Activated CD4-positive, alpha-beta T cell treated with anti-CD3 and anti-CD28 coated beads, Interleukin-2, Interleukin-6, amounts not matched to agents 100 ng/mL and 50 ng/mL, durations not matched to agents 16 hours and 8 hours (primary cell): Measurements from ENCODE around the gene STMN3.

Source experiments
- DNase-seq: peaks from one replicate; pipeline ENCODE4 v3.0.0-alpha.2; 2020

The STMN3 gene

DNA sequence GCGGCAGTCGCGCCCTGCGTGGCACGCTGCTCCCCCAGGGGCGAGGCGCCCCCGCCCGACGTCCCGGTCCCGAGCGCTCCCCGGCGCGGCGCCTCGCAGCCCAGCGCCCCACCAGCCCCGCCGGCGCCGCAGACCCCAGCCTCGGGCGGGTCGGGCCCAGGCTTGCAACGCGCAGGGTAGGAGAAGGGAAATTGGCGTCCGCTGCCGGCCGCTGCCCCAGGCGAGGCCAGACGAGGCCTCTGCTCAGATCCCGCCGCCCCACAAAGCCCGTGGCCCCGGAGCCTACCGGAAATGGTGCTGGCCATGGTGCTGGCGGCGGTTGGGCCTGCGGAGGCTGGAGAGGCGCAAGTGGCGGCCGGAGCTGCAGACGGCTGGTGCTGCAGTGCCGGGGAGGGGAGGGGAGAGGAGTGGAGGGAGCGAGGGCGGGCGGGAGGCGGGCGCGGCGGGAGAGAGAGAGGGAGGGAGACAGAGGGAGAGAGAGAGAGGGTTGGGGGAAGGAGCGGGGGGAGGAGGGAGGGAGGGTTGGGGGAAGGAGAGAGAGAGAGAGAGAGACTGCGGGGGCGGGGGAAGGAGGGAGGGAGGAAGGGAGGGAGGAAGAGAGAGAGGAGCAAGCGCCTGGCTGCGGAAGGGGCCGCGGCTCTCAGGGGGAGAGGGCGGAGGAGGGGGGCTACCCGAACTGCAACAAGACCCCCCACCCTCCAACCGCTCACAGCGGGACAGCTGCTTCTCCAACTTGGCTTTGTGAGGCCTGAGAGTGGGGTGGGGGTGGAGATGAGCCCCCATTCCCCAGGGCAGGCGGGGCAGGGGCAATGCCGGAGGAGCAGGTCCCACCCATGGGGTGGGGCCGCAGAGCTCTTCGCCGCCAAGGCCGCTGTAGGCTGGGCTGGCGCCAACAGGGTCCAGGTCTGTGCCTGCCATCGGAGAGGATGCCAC lies at the start of gene STMN3:
STMN3 (minus strand) TSS at position 384 of the 933 bp plus-strand sequence; CDS start at position 305, 79 bp downstream.
- peak; percentile 60 for DNase-seq

DNA sequence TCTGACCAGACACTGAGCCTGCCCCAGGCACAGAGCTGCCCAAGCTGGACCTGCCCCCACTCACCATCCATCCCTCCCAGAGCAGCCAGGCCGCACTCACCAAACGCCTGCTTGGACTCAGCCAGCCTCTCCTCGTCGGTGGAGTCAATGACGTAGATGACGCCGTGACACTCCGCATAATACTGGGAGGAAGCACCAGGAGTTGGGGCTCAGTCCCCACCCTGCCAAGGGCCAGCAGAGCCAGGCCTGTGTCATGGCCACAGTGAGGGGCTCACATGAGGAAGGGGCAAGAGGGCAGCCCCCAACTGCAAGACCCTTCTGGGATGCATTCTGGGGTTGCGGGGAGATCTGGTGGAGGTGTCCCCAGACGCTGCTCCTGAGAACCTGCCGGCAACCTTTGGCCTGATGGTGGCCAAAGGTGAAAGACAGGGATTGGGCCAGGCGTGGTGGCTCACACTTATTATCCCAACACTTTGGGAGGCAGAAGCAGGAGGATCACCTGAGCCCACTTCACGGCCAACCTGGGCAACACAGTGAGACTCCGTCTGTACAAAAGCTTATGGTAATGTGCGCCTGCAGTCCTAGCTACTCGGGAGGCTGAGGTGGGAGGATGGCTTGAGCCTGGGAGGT lies 48.9 kb upstream of the STMN3 start:
- no peak for DNase-seq

DNA sequence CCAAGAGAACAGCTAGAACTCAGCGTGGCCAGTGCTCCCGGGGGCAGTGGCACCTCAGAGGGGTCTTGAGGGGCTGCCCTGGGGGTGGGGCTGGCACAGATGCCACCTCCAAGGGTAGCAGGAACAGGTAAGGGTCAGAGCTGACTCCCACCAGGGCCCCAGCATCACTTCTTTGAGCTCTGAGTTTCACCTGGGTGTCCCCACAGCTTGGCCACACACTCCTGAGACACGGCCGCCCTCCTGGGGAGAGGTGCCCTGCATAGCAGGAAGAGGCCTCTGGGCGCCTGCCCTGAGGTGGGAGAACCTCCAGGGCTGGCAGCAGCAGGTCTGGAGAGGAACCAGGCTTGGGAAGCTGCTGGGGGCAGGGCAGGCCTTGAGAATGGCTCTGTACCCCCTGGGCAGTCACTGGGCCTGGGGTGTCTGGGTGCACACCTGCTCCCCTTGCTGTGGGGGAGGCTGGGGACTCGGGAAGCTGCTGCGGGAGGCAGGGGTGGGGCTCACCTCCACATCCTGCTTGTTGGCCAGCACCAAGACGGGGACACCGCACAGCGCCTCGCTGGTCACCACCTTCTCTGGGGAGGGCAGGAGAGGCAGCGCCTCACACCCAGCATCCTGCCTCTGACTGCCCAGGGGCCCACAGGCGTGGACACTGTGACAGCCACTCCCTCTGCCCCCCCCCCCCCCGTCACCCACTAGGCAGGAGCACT lies 48.3 kb upstream of the STMN3 start:
- DNase-seq, result no peak

- DNase-seq, result no peak
These were observed 47.8 kb upstream of the STMN3 start for GRCh38 chr20:63701051-63701328.

GRCh38 chr20:63700199-63701050 lies 47.2 kb upstream of the STMN3 start:
- DNase-seq, result no peak

DNA sequence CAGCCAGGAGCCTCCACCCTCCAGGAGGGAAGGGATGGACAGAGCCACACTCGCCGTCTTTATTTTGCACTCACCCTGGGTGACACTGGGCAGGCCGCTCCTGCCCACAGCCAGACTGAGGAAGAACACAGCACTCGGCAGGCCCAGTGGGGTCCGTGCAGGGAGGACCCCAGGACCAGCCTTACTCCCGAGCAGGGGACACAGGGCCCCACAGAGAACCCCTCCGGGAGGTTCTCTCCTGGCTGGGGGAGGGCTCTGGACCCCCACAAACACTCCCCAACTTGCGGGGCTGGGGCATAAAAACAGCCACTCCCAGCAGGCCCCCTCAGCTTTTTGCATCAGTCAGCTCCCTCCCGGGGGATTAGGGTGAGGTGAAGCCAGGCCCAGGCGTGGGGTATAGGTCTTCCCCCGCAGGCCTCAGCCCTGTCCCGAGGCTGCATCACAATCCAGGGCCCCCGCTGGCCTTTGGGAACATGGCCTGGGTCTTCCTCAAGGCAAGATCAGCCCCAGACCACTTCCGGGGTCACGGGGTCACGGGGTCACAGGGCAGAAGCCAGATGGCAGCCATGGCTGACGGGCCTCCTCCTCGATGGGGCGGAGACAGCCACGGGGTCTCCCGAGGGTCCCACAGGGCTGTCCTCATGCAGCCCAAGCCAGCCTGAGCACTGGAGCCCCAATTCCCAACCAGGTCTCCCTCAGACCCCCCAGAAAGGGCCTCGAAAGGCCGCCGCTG lies 46.4 kb upstream of the STMN3 start:
- no peak for DNase-seq

GRCh38 chr20:63698739-63699465 lies 45.7 kb upstream of the STMN3 start:
- DNase-seq, result peak; percentile 61

DNA sequence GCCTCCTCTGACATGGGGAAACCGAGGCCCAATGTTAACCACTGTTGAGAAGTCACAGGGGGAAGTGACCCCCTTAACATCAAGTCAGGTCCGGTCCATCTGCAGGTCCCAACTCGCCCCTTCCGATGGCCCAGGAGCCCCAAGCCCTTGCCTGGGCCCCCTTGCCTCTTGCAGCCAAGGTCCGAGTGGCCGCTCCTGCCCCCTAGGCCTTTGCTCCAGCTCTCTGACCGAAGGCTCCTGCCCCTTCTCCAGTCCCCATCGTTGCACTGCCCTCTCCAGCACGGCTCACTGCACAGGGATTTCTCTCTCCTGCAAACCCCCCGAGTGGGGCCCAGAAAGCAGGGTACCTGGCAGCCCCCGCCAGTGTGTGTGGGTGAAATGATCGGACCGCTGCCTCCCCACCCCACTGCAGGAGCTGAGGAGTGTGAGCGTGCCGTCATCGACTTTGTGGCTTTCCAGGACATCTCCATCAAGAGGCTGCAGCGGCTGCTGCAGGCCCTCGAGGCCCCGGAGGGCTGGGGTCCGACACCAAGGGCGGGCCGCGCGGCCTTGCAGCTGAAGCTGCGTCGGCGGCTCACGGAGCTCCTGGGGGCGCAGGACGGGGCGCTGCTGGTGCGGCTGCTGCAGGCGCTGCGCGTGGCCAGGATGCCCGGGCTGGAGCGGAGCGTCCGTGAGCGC lies 44.8 kb upstream of the STMN3 start:
- DNase-seq, result no peak

- no peak for DNase-seq
These were observed 44.2 kb upstream of the STMN3 start for GRCh38 chr20:63697357-63697867.

DNA sequence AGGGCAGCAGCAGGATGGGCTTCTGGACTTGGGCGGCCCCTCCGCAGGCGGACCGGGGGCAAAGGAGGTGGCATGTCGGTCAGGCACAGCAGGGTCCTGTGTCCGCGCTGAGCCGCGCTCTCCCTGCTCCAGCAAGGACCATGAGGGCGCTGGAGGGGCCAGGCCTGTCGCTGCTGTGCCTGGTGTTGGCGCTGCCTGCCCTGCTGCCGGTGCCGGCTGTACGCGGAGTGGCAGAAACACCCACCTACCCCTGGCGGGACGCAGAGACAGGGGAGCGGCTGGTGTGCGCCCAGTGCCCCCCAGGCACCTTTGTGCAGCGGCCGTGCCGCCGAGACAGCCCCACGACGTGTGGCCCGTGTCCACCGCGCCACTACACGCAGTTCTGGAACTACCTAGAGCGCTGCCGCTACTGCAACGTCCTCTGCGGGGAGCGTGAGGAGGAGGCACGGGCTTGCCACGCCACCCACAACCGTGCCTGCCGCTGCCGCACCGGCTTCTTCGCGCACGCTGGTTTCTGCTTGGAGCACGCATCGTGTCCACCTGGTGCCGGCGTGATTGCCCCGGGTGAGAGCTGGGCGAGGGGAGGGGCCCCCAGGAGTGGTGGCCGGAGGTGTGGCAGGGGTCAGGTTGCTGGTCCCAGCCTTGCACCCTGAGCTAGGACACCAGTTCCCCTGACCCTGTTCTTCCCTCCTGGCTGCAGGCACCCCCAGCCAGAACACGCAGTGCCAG lies 43.6 kb upstream of the STMN3 start, which contains the start of gene TNFRSF6B:
TNFRSF6B (plus strand) TSS at position 25 of the 729 bp plus-strand sequence; CDS start at position 141, 116 bp downstream.
- no peak for DNase-seq

GRCh38 chr20:63696306-63696627 lies 43.0 kb upstream of the STMN3 start:
- no peak for DNase-seq

- DNase-seq, result no peak
These were observed 42.4 kb upstream of the STMN3 start for GRCh38 chr20:63695424-63696305.

DNA sequence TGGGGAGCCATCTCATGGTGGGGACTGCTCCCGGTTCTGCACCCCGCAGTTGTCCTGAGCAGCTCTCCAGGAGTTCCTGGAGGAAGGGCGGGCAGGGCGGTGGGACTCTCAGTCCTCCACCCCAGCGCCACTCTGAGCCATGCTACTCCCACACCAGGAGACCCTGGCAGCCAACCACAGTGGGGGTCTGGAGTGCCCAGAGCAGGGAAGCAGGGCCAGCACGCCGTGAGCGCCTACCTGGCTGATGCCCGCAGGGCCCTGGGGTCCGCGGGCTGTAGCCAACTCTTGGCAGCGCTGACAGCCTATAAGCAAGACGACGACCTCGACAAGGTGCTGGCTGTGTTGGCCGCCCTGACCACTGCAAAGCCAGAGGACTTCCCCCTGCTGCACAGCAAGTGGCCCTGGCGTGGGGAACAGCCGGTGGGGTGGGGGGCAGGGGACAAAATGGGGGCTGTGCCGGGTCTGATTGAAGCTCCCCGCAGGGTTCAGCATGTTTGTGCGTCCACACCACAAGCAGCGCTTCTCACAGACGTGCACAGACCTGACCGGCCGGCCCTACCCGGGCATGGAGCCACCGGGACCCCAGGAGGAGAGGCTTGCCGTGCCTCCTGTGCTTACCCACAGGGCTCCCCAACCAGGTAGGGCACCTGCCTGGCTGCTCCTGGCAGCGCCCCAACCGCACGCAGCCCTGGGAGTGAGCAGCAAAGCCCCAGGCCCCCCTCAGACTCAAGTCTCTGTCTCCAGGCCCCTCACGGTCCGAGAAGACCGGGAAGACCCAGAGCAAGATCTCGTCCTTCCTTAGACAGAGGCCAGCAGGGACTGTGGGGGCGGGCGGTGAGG lies 41.6 kb upstream of the STMN3 start:
- DNase-seq, result no peak

DNA sequence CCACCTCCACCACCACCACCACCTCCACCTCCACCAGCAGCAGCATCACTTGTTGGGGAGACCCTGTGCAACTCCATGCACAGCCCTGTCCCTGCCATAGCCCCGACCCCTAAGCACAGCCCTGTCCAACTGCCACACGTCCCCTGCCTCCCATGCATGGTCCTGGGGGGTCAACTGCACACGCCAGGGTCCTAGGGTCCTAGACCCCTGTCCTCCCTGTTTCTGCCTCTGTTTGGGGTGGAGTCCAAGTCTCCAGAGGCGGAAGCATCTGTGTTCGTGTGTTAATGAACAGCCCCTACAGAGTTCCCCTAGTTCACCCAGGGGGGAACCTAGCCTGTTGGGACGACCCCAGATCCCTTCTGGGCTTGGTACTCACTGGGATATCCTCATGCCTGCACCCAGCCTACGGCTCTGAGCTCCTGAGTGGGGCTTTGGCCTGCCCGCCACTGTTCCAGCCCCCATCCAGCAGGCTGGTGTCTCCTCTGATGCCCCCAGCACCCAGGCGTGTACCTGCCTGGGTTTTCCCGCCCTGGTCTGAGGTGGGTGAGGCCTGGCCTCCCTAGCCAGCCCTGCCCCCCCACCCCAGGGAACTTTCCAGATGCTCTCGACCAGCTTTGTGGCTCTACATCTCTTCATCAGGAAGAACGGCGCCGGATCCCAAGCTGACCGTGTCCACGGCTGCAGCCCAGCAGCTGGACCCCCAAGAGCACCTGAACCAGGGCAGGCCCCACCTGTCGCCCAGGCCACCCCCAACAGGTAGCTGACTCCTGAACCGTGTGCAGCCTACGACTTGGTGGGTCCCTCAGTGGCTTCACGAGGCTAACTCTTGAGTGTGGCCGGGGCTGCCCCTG lies 40.7 kb upstream of the STMN3 start:
- no peak for DNase-seq

GRCh38 chr20:63693083-63693732 lies 40.0 kb upstream of the STMN3 start:
- no peak for DNase-seq

DNA sequence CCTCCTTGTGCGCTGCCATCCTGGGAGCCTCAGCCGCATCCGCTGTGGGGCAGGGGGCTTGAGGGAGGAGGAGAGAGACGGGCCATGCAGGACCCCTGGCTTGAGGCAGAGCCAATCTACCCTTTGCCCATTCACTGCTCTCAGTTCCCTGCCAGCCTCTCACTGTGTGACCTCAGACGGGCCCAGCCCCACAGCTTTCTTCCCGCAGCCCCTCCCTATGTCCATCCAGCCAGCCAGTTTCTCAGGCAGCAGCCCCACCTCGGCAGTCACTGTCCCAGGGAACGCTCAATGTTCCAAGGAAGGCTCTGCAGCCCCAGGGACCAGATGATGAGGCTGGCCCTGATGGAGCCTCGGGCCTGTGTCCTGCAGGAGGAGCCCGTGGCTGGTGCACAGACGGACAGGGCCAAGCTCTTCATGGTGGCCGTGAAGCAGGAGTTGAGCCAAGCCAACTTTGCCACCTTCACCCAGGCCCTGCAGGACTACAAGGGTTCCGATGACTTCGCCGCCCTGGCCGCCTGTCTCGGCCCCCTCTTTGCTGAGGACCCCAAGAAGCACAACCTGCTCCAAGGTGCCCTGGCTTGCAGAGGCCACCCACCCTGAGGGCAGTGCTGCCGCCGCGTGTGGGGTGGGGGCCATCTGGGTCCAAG lies 39.3 kb upstream of the STMN3 start:
- DNase-seq, result no peak
